ENCODE measurements around the gene ANKRD44. TPM values are rescaled to one million over a fixed set of nuclear protein-coding genes. Genes with fewer than 3 reads are reported as not detected.
A peak's percentile ranks its signal among the peaks of the same experiment; 100 is the strongest.

ANKRD44 gene
- total RNA-seq, 6 experiments from 2014 or later: 3.8 to 5.7 (median 4.7) TPM

DNA sequence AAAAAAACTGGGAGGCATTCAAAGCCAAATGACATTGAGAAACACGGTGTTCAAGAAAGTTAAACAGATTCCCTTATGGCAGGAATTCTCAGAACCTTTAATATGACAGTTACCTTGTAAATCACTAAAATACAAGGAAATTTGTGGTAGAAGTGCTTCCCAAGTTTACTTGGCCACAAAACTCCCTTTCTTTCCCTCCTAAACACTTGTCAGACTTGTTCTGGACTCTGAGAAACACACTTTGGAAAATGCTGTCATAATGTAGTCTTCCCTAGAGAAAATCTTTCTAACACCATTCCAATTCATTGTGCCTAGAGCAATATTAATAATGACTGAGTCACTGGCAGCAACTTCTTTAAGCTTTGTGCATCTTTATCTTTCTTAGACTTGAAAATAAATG is 140.4 kb downstream of the ANKRD44 start:
- peak; percentile 47 for DNase-seq
- TF ChIP-seq, protein P1, sequence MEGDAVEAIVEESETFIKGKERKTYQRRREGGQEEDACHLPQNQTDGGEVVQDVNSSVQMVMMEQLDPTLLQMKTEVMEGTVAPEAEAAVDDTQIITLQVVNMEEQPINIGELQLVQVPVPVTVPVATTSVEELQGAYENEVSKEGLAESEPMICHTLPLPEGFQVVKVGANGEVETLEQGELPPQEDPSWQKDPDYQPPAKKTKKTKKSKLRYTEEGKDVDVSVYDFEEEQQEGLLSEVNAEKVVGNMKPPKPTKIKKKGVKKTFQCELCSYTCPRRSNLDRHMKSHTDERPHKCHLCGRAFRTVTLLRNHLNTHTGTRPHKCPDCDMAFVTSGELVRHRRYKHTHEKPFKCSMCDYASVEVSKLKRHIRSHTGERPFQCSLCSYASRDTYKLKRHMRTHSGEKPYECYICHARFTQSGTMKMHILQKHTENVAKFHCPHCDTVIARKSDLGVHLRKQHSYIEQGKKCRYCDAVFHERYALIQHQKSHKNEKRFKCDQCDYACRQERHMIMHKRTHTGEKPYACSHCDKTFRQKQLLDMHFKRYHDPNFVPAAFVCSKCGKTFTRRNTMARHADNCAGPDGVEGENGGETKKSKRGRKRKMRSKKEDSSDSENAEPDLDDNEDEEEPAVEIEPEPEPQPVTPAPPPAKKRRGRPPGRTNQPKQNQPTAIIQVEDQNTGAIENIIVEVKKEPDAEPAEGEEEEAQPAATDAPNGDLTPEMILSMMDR (IDR thresholded peaks at IDR 0.05): no peak
- H3K9me3 Mint-ChIP-seq: no peaks in the 10 kb centered on the region
- peaks cover 31% of the 10 kb centered on the region for H3K4me1 Mint-ChIP-seq (ENCODE audit: low read depth)
- peak overlapping the region; percentile 25 for H3K27ac Mint-ChIP-seq
- no peaks in the 10 kb centered on the region; the same call in 1 of the 2 replicates for H3K27me3 Mint-ChIP-seq (ENCODE audit: insufficient read depth)
- no peaks in the 10 kb centered on the region for H3K36me3 Mint-ChIP-seq (ENCODE audit: low read depth)
- H3K4me3 Mint-ChIP-seq: no peak overlapping the region

DNA sequence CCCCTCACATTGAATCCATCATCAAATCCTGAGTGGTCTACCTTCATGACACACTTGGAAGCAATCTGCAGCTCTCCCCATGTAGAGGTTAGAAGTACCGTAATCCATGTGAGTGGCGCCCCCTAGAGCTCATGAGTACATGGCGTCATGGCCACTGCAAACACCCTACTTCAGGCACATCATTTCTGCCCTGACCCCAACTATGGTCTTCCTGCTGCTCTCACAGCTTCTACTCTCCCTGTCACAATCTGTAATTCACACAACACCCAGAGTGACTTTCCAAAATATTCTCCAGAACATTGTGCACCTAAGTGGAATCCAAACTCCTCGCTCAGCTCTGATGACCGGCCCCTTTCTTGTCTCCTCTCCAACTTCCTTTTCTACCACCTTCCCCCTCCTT is 141.9 kb downstream of the ANKRD44 start:
- Mint-ChIP-seq H3K4me3 (no peak overlapping the region), H3K9me3 (no peaks in the 10 kb centered on the region), H3K36me3 (ENCODE audit: low read depth) (no peaks in the 10 kb centered on the region), H3K4me1 (ENCODE audit: low read depth) (peaks cover 19% of the 10 kb centered on the region), H3K27me3 (ENCODE audit: insufficient read depth) (no peaks in the 10 kb centered on the region; the same call in none of the 2 replicates), H3K27ac (no peak overlapping the region)
- peak; percentile 46 for DNase-seq
- TF ChIP-seq, protein P1 (IDR thresholded peaks at IDR 0.05): peak; percentile 88

DNA sequence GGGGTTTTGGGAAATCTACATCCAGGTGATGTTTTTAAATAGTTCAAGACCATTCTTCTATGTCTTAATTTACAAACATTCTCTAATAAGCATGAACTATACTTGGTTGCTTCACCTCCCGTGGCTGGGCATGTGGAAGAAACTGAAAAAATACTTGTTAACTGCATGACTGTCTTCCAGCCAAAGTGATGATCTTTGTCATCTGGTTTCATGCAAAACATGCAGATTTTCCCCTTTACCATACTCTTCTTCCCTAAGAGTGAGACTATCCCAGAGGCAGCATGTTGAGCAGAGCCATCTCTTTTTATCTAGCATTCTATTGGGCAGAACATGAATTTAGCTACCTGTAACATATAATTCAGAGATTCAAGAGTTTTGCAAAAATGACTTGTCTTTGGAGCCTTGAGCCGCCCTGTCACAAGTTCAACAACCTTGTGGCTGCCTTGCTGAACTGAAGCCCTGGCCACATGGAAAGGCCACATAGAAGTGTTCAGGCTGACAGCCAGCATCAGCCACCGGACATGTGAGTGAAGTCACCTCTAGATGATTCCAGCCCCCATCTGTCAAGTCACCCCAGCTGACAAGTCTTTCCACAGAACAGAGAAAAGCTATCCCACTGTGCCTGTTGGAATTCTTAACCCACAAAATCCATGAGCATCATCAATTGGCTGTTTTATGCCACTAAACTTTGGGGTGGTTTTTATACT is 142.8 kb downstream of the ANKRD44 start:
- no peak overlapping the region for H3K4me3 Mint-ChIP-seq
- H3K27ac Mint-ChIP-seq: no peak overlapping the region
- no peaks in the 10 kb centered on the region for H3K9me3 Mint-ChIP-seq
- TF ChIP-seq, protein P1 (IDR thresholded peaks at IDR 0.05): no peak
- no peak for DNase-seq
- H3K27me3 Mint-ChIP-seq (ENCODE audit: insufficient read depth): no peaks in the 10 kb centered on the region; the same call in none of the 2 replicates
- H3K36me3 Mint-ChIP-seq (ENCODE audit: low read depth): no peaks in the 10 kb centered on the region
- peaks cover 20% of the 10 kb centered on the region for H3K4me1 Mint-ChIP-seq (ENCODE audit: low read depth)

DNA sequence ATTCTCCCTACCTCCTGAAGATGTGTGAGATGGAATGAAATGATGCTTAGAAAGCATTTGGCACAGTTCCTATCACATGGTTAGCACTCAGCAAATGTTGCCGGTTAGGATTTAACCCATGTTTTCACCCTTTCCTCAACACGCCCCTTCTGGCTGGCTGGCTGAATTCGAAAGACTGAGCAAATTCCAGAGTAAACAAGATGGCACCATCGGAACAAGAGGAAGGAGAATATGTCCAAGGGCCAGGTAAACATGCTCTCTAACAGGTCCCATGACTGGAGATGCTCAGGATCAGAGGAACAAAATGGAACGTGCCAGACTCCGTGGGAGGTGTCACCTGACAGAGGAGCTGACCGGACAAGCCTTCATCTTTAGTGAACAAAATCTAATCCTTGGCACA is 145.6 kb downstream of the ANKRD44 start:
- Mint-ChIP-seq H3K9me3 (no peaks in the 10 kb centered on the region), H3K27me3 (ENCODE audit: insufficient read depth) (no peaks in the 10 kb centered on the region; the same call in none of the 2 replicates), H3K27ac (no peak overlapping the region), H3K4me3 (no peak overlapping the region), H3K36me3 (ENCODE audit: low read depth) (no peaks in the 10 kb centered on the region), H3K4me1 (ENCODE audit: low read depth) (peaks cover 33% of the 10 kb centered on the region)
- TF ChIP-seq, protein P1 (IDR thresholded peaks at IDR 0.05): no peak
- DNase-seq: no peak

DNA sequence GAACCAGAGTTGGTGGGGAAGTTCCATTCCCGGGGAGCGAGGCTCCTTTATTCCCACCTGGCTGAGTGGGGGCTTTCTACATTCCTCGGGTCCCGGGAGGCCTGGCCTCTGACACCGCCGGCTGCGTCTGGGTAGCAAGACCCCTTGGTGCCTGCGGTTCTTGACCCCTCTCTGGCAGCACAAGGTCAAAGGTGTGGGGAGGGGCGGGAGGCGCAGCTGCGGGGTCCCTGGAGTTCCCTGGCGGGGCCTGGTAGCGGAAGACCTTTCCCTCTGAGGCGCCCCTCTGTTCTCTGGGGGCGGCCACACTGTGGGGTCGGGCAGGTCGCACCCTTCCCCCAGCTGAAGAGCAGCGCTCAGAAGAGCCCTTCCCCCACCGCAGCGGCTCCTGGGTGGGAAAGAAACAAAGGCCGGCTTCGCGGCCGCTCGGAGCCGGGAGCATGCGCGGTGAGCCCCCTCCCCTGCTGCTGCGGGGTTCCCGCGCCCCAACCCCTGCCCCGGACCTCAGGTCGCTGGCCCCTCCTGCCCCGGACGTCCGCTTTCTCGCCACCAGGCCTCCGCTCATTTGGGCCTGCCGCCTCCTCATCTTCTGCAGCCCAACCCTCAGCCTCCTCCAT is 146.3 kb downstream of the ANKRD44 start:
- Mint-ChIP-seq H3K36me3 (ENCODE audit: low read depth) (no peaks in the 10 kb centered on the region), H3K9me3 (no peaks in the 10 kb centered on the region), H3K27ac (no peak overlapping the region), H3K27me3 (ENCODE audit: insufficient read depth) (no peaks in the 10 kb centered on the region; the same call in none of the 2 replicates), H3K4me1 (ENCODE audit: low read depth) (peaks cover 39% of the 10 kb centered on the region), H3K4me3 (no peak overlapping the region)
- no peak for DNase-seq
- TF ChIP-seq, protein P1 (IDR thresholded peaks at IDR 0.05): no peak

Data from HFFc6 (cell line).